GM19035 (cell line): Measurements from ENCODE around the gene ABHD17A.
"Not testable (repeated sequence)": the region's sequence is repeated elsewhere in the genome, so short reads cannot be mapped to it uniquely, and the experiment has no call there.

Source experiments
- ATAC-seq: cut with Tn5 transposase; IDR thresholded peaks from one replicate; pipeline ENCODE4 v1.9.1; 2021; ENCODE audit not compliant: unreplicated experiment

The ABHD17A gene

DNA sequence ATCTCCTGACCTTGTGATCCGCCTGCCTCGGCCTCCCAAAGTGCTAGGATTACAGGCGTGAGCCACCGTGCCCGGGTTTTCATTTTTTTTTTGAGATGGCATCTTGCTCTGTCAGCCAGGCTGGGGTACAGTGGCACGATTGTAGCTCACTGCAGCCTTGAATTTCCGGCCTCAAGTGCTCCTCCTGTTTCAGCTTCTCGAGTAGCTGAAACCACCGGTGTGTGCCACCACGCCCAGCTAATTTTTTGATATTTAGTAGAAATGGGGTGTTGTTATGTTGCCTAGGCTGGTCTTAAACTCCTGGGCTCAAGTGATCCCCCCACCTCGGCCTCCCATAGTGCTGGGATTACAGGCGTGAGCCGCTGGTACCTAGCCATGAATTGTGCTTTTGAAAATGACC is 25.8 kb upstream of the ABHD17A start:
- ATAC-seq = no peak

DNA sequence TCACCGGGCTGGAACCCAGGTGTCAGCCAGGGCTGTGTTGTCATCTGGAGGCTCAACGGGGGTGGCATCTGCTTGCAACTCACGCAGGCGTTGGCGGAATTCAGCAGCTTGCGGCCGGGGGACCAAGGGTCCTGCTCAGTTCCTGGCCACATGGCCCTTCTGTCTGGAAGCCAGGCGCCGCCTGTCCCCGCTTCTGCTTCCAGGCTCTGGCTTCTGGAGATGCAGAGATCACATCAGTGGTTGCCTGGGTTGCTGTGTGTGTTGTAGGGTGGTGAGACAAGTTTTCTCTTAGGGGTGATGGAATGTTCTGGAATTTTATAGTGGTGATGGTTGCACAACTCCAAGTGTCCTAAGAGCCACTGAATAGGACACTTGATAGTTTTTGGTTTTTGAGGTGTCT is 24.9 kb upstream of the ABHD17A start:
- no peak for ATAC-seq

DNA sequence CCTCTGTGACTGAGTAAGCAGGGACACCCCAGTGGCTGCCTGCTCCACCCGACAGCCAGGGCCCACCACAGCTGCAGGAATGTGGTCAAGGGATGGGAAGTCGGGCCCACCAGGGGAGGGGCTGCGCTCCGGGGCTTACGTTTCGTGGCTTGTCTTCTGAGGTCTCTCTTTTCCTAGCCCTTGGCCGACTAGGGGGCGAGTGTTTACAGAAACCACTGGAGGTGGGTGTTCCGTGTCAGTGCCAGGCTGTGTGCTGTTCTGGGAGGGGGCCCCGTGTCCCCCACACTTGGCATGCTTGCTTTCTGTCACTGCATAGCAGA is 24.4 kb upstream of the ABHD17A start:
- ATAC-seq = no peak

DNA sequence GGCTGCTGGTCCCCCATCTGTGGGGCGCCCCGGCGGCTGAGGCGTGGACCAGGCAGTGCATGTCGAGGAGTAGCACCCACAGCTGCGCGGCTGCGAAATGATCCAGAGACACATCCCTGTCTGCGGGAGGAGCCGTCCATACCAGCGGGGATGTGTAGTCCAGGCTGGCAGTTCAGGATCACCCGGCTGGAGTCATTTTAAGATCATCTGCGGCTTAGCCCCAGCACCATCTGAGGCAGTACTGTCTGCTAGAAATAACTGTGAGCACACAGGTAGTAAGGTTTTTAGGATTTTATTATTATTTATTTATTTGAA is 23.0 kb upstream of the ABHD17A start:
- ATAC-seq = no peak

DNA sequence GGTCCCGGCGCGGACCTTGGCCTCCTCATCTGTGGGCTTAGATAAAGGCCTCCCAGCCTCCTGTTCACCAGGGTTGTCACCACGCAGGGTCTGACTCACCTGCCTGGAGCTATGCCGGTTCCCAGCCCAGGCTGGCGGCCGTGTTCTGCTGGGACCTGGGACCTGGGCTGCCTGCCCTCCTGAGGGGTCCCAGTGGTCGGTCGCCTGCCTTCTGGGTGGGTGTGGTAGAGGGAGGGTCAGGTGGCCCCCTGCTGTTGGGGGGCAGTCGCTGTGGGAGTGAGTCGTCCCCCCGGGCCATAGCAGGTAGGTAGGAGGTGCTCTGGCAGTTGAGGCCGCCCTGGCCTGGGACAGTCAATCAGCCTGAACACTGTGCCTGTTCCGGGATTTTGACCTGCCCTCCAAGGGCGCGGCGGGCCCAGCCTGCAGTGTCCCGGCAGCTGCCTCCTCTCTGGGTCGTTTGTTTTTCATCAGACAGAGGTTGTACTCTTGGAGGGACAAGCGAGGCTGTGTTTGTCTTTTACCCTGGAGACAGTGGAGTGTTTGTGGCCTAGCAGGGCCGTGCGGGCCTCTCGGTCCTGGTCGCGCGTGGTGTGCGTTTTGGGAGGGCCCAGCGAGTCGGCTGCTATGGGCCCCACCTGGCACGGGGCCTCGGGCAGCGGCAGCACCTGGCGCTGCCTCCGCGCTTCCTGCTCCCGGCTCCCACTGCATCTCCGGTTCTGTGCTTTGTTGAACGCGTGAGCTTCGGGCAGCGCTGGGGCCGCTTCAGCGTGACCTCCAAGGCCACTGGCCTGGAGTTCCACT is 22.5 kb upstream of the ABHD17A start:
- no peak for ATAC-seq

DNA sequence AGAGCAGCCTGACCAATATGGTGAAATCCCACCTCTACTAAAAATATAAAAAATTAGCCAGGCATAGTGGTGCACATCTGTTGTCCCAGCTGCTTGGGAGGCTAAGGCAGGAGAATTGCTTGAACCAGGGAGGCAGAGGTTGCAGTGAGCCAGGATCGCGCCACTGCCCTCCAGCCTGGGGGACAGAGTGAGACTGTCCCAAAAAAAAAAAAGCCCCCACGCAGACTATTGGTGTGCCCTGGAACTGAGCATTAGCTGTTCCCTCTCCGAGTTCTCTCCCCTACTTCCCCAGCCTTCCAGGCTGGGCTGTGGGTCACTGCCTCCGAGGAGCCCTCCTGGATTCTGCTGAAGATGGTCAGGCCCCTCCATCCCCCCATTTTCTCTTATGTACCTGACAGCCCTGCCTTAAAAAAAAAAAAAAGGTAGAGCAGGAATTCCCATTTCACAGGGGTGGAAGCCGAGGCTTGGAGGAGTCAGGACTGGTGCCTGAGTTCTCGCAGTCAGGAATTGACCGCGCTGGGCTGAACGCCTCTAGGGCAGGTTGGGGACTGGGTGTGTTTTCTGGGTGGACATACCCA is 21.8 kb upstream of the ABHD17A start:
- no peak for ATAC-seq

DNA sequence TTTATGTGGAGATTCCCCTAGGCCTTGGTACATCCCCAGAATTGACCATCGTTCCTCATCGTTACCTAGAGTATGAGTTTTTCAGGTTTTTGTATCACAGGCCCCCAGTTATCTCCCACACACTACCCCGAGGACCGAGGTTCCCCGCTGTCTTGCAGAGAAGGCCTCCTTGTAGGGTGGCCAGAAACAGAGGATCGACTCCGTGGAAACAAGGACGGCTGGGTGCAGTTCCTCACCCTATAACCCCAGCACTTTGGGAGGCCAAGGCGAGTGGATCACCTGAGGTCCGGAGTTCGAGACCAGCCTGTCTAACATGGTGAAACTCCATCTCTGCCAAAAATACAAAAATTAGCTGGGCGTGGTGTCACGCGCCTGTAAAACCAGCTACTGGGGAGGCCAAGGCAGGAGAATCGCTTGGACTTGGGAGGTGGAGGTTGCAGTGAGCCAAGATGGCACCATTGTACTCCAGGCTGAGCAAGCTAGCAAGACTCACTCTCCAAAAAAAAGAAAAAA is 20.6 kb upstream of the ABHD17A start:
- no peak for ATAC-seq

DNA sequence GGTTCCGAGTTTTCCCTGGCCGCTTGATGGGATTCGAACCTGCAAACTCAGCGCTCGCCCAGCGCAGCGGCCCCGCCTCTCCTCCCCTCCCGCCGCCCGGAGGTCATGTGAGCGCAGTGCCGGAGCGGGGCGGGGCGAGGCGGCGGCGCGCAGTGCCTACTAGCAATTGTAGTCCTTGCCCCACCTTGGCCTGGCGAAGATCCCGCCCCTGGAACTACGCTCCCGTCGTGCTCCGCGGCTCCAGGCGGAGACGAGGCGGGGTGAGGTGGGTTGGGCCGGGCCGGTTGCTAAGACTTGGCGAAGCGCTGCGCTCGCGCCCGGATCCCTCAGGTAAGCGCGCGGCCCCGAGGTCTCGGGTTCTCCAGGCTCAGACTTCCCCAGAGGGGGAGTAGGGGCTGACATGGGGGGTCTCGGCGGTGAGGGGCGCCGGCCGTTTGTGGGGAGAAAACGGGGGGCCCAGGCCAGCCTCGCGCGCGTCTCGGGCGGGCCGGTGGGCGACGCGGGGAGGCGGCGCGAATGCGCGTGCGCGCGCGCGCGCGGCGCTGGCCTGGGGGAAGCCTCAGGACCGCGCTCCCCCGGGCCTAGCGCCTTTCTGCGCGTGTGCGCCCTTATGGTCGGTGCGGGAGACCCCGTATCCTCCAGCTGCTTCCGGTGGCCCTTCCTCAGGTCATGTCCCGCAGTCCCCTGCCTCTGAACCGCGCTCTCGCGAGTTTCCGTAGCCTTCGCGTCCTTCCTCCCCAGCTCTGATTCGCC is 20.0 kb upstream of the ABHD17A start, which contains the start of the genes ADAT3 and SCAMP4:
TSS of gene ADAT3 (plus strand) at position 290 of the 753 bp plus-strand sequence. CDS start 6,649 bp downstream, outside the sequence.
TSS of gene SCAMP4 (plus strand) at position 290 of the 753 bp plus-strand sequence. CDS start 9,621 bp downstream, outside the sequence.
- peak; percentile 90 for ATAC-seq

DNA sequence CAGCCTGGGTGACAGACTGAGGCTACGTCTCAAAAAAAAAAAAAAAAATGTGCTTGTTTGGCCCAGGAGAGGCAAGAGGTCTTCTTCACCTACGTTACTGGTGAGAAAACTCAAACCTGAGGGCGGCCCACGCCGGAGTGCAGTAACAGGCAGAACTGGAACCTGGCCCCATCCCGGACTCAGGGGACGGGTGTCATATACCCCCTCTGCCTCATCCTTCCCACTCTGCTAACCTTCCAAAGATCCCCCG is 19.5 kb upstream of the ABHD17A start:
- ATAC-seq = no peak

DNA sequence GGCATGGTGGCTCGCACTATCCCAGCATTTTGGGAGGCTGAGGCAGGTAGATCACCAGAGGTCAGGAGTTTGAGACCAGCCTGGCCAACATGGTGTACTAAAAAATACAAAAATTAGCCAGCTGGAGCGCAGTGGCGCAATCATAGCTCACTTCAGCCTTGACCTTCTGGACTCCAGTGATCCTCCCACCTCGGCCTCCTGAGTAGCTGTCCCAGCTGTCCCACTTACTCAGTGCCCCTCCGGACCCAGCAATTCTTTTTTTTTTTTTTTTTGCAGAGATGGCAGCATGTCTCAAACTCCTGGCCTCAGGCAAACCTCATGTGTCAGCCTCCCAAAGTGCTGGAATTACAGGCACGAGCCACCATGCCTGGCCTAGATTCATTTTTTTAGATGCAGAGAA is 17.6 kb upstream of the ABHD17A start:
- no peak for ATAC-seq

DNA sequence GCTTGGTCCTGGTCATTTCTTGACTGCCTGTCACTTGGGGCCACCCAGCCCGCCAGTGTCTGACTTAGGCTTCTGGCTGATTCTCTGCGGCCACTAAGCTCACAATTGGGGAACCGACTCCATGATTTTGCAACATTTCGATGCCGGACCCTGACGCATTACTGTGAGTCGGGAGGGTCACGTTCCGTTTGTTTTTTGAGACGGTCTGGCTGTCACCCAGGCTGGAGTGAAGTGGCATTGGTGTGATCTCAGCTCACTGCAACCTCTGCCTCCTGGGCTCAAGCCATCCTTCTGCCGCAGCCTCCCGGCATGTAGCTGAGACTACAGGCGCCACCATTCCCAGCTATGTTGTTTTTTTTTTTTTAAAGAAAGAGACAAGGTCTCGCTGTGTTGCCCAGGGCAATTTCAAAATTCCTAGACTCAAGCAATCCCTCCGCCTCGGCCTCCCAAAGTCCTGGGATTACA is 16.7 kb upstream of the ABHD17A start:
- ATAC-seq = no peak

DNA sequence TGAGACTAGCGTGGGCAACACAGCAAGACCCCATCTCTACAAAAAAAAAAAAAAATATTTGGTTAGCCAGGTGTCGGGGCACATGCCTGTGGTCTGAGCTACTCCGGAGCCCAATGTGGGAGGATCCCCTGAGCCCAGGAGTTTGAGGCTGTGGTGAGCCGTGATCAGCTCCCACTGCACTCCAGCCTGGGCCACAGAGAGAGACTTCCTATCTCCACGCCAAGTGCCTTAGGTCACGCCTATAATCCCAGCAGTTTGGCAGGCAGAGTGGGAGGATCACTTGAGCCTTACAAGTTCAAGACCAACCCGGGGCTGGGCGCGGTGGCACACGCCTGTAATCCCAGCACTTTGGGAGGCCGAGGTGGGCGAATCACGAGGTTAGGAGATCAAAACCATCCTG is 11.2 kb upstream of the ABHD17A start:
- ATAC-seq = no peak

DNA sequence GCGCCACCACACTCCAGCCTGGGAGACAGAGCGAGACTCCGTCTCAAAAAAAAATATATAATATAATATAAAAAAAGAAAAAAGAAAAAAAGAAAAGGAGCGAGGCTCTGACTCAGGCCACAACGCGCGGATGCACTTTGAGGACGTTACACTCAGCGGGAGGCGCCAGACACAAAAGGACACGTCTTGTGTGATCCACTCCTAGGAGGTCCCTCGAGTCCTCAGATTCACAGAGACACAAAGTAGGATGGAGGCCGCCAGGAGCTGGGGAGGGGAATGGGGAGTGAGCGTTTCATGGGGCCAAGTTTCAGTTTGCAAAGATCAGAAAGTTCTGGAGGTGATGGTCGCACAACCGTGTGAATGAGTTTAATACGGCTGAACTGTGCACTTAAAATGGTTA is 8.5 kb upstream of the ABHD17A start:
- no peak for ATAC-seq

DNA sequence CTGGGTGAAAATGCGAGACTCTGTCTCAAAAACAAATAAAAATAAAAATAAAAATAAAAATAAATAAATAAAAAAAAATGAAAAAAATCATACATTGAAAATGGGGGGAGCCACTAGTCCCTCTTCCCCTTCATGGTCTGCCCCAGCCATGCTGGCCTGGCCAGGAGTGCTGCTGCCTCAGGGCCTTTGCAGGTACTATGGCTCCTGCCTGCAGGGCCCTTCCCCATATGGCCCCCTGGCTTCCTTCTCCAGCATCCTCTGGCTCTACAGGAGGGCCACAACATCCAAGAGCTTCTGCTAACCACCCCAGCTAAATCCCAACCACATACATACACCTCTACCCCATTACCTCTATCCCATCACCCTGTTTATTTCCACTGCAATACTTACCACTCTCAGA is 4.6 kb upstream of the ABHD17A start:
- no peak for ATAC-seq

DNA sequence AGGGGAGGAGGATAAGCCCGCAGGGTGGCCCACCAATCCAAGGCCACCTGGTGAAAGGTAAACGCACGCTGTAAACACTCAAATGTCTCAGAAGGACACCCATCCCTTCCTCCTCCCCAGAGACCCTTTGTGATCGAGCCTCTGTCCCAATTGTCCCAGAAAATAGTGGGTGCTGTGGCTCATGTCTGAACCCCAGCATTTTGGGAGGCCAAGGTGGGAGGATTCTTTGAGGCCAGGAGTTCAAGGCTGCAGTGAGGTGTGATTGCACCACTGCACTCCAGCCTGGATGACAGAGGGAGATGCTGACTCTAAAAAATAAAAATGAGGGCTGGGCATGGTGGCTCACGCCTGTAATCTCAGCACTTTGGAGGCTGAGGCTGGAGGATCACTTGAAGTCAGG is 3.1 kb upstream of the ABHD17A start:
- no peak for ATAC-seq

DNA sequence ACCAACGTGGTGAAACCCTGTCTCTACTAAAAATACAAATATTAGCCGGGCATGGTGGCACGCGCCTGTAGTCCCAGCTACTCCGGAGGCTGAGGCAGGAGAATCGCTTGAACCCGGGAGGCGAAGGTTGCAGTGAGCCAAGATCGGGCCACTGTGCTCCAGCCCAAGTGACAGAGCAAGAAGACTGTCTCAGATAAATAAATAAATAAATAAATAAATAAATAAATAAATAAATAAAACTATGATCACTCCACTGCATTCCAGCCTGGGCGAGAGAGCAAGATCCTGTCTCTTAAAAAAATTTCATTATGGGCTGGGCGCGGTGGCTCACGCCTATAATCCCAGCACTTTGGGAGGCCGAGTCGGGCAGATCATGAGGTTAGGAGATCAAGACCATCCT is 1.1 kb upstream of the ABHD17A start:
- not testable (repeated sequence) for ATAC-seq

DNA sequence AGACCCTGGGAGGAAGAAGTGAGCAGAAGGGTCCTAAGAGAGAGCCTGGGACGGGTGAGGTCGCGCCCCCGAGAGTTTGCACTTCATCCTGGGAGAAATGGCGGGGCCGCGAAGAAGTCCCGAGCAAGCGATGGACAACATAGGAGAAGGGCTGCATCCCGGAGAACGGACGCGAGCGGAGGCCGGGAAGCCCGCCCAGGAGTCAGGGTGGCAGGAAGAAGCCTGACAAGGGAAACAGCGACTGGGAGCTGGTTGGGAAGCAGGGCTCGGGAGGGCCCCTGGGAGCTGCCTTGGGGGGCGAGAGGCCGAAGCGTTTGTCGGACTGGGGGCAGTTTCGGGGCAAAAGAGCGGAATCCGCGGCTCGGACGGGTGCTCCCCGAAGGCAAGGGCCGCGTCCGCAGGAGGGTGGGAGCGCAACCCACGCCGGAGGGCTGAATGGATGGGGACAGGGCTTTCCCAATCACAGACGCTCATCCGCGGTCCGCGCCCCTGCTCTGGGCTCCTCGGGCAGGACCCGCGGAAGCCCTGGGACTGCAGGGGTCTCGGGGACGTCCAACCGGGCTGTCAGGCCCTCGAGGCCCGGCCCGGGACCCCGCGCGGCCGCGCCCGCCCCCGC is 469 bp downstream of the ABHD17A start:
- ATAC-seq = peak; percentile 21

DNA sequence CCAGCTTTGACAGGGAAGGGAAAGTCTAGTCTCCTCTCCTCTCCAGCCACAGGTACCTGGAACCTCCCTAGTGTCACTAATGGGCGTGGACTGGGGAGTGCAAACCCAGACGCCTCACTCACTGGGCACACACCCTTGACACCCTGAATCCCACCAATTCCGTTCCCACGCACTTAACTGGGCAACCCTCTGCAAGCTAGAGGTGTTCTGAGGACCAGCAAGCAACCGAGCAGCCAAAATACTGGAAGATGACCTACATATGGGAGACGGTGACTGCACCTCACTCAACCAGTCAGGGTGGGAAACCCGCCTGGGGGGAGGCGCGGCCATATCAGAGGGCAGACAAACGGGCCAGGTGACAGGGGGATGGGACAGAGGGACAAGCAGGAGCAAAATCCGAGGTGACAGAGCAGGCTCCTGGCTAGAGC is 991 bp downstream of the ABHD17A start:
- ATAC-seq = no peak

DNA sequence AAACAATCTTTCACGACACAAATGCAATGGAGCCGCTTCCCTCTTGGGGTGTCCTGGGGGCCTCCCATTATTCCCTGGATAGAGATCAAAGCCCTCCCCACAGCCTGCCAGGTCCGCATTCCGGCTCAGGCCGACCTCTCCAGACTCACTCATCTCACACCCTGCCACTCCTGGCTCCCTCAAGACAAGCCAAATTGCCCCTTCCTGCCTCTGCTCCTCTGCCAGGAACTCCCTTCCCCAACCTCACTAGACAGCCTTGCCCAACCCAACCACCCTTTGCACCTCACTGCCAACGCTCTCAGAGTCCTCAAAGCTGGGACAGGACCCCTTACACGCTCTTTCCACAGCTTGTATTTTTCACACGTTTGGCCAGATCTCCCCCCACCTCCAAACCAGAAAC is 1.5 kb downstream of the ABHD17A start:
- ATAC-seq = no peak

DNA sequence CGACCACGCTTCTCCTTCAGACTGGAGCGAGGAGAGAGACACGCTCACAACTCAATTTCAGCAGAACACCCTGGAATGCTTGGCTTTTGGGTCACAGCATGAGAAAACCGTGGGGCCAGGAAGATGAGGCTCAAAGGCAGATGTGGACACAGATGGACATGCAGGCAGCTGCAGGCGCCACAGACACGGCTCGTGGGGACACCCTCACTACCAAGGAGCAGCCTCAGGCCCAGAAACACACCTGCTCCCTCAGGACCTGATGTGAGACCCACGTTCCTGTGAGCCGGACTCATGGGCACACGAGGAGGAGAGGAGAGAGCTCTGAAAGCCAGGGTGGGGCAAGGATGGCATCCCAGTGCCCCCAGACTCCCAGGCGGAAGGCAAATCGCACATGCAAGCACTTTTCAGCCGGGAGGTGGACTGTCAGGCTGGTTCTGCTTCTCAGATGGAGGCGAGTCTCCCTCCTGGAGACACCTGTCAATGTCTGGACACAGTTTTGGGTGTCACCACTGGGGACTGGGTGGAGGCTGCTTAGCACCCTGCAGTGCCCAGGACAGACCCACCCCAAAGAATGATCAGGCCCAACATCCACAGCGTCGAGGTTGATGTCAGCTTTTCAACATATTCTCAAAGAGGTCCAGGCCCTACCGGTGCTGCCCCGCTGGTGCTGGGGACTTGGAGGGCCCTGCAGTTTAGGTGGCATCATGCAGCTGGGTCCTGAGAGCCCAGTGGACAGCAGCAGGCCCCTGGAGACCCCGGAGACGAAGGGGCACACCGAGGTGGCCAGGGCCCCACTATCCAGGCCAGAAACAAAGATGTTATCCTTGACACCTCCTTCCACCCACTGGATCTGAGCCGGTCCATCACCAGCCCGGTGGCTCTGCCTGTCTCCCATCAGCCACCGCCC is 2.3 kb downstream of the ABHD17A start:
- no peak for ATAC-seq
